ENCODE measurements around the gene SCAI.
"Not testable (repeated sequence)": the region's sequence is repeated elsewhere in the genome, so short reads cannot be mapped to it uniquely, and the experiment has no call there.

The SCAI gene

DNA sequence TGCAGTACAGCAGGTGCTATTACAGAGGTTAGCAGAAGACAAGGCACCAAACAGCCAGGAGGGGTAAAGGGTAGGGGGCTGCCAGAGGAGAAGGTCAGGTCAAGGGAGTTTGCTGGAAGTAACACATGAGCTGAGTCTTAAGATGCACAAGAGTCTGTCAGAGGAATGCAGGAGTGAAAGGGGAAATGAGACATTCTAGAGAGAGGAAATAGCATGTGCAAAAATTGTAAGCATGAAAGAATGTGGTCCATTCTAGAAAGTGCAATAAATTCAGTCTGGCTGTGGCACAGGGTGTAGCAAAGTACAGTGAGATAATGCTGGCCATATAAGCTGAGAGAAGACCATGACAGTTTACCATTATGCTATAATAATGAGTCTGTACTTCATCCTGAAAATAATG is 209.0 kb downstream of the SCAI start:
- TF ChIP-seq CTCF (IDR thresholded peaks at IDR 0.05; ENCODE audit: low read depth, low read length, missing control alignments), result no peak
- DNase-seq (ENCODE audit: extremely low read depth, low read depth), result no peak
- no peak overlapping the region for H3K4me3 ChIP-seq (replicated peaks; ENCODE audit: low read depth, low read length)

DNA sequence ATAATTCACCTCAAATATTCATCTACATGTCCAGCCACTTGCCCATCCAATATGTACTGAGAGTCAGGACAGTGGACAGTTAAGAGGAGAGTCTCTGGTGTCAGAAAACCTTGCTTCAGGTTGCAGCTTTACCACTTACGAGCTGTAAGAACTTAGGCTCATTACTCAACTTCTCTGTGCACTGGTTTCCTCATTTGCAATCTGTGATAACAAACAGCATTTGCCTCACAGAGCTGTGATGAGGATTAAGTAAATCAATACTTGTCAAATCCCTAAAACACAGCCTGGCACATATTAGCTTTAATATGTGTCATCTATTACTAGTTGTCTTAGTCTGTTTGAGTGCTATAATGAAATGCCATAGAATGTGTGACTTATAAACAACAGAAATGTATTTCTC is 211.0 kb downstream of the SCAI start:
- no peak for TF ChIP-seq CTCF (IDR thresholded peaks at IDR 0.05; ENCODE audit: low read depth, low read length, missing control alignments)
- no peak for DNase-seq (ENCODE audit: extremely low read depth, low read depth)

GRCh38 chr9:124929464-124929863 is 213.9 kb downstream of the SCAI start:
- H3K4me3 ChIP-seq (replicated peaks; ENCODE audit: low read depth, low read length), result no peak overlapping the region
- TF ChIP-seq CTCF (IDR thresholded peaks at IDR 0.05; ENCODE audit: low read depth, low read length, missing control alignments), result no peak
- no peak for DNase-seq (ENCODE audit: extremely low read depth, low read depth)

More for the DNA sequence above, 211.0 kb downstream of the SCAI start:
- no peak overlapping the region for H3K4me3 ChIP-seq (replicated peaks; ENCODE audit: low read depth, low read length)

DNA sequence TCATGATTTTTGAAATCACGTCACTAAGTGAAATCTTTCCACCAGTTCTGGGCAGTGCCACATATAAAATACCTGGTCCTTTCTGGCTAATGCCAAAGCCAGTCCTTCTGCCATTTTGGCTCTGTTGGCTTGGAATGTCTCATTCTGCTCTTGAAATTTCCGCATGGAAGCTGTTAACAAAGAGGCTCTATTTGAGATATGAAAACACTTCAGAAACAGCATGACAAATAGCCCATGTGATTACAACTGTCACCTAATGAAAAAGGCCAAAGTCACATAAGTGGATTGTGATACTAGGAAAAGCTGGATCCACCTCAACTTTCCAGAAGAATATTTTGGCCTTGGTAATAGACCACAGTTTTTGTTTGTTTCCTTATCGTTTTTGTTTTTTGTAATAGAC is 215.2 kb downstream of the SCAI start:
- TF ChIP-seq CTCF (IDR thresholded peaks at IDR 0.05; ENCODE audit: low read depth, low read length, missing control alignments), result no peak
- no peak for DNase-seq (ENCODE audit: extremely low read depth, low read depth)
- no peak overlapping the region for H3K4me3 ChIP-seq (replicated peaks; ENCODE audit: low read depth, low read length)

GRCh38 chr9:124920394-124920793 is 222.9 kb downstream of the SCAI start:
- DNase-seq (ENCODE audit: extremely low read depth, low read depth); H3K4me3 ChIP-seq (replicated peaks; ENCODE audit: low read depth, low read length): not testable (repeated sequence)

GRCh38 chr9:124914753-124915405 is 228.4 kb downstream of the SCAI start:
- DNase-seq (ENCODE audit: extremely low read depth, low read depth), result no peak
- TF ChIP-seq CTCF (IDR thresholded peaks at IDR 0.05; ENCODE audit: low read depth, low read length, missing control alignments), result no peak
- H3K4me3 ChIP-seq (replicated peaks; ENCODE audit: low read depth, low read length), result no peak overlapping the region

GRCh38 chr9:124913378-124913777 is 229.9 kb downstream of the SCAI start:
- no peak overlapping the region for H3K4me3 ChIP-seq (replicated peaks; ENCODE audit: low read depth, low read length)
- TF ChIP-seq CTCF (IDR thresholded peaks at IDR 0.05; ENCODE audit: low read depth, low read length, missing control alignments), result no peak
- no peak for DNase-seq (ENCODE audit: extremely low read depth, low read depth)

All from HFF-Myc (cell line).